PC-3 (cell line): Measurements from ENCODE around the gene CYB561D1. TPM values are rescaled to one million over a fixed set of nuclear protein-coding genes. Genes with fewer than 3 reads are reported as not detected.

Experiments
- ATAC-seq: fragments of 200-7000 bp; cut with Tn5 transposase; 2 replicates; pipeline ENCODE4 v1.9.1; 2020; ENCODE audit warnings: mild to moderate bottlenecking, moderate library complexity
- BruUV-seq: library from RNA; stranded (reverse); fragments of 400-500 nt; replicated peaks from 2 replicates; lab custom pipeline; 2021; lab: Mats Ljungman, UMichigan
- CTCF ChIA-PET: fragments of 300-600 bp; sonication (Branson Sonifier 250); formaldehyde crosslinking; loops from one replicate; lab custom pipeline; 2022; ENCODE audit warnings: antibody characterized with exemption; lab: Charles Lee
- POLR2A ChIA-PET: fragments of 300-600 bp; sonication (Branson Sonifier 250); formaldehyde crosslinking; loops from one replicate; lab custom pipeline; 2022; ENCODE audit warnings: antibody characterized with exemption; ENCODE audit not compliant: unreplicated experiment; lab: Charles Lee
- DNase-seq: peaks from one replicate; pipeline ENCODE4 v3.0.0-alpha.2; 2015
- H2AFZ ChIP-seq: fragments of 300-600 bp; sonication (generic); 2 replicates; pipeline ENCODE4 v1.6.0; 2016; ENCODE audit warnings: antibody characterized with exemption, low read length
- H3F3A ChIP-seq: fragments of 300-600 bp; sonication (generic); one replicate; pipeline ENCODE4 v1.6.0; 2017; ENCODE audit warnings: antibody characterized with exemption, low read length, control low read depth, mild to moderate bottlenecking; ENCODE audit not compliant: unreplicated experiment
- H3K27ac ChIP-seq: fragments of 300-600 bp; sonication (generic); 2 replicates; pipeline ENCODE4 v1.5.1; 2016; ENCODE audit warnings: mild to moderate bottlenecking, low read length
- H3K27me3 ChIP-seq: fragments of 300-600 bp; sonication (generic); 2 replicates; pipeline ENCODE4 v1.6.1; 2016; ENCODE audit warnings: low read length, mixed read lengths
- H3K36me3 ChIP-seq: fragments of 300-600 bp; sonication (generic); 2 replicates; pipeline ENCODE4 v1.6.1; 2016; ENCODE audit warnings: low read depth, mixed run types, low read length, mixed read lengths
- H3K4me1 ChIP-seq: fragments of 300-600 bp; sonication (generic); 2 replicates; pipeline ENCODE4 v1.5.1; 2016; ENCODE audit warnings: low read length; ENCODE audit not compliant: insufficient read depth
- H3K4me2 ChIP-seq: fragments of 300-600 bp; sonication (generic); 2 replicates; pipeline ENCODE4 v1.6.0; 2016; ENCODE audit warnings: low read length
- H3K4me3 ChIP-seq: fragments of 300-600 bp; sonication (generic); 2 replicates; pipeline ENCODE4 v1.5.1; 2016; ENCODE audit warnings: mild to moderate bottlenecking, low read length, mixed read lengths
- H3K79me2 ChIP-seq: fragments of 300-600 bp; sonication (generic); 2 replicates; pipeline ENCODE4 v1.6.1; 2017; ENCODE audit warnings: low read length, mixed read lengths
- H3K9ac ChIP-seq: fragments of 300-600 bp; sonication (generic); 2 replicates; pipeline ENCODE4 v1.6.0; 2016; ENCODE audit warnings: mild to moderate bottlenecking, low read length
- H3K9me2 ChIP-seq: fragments of 300-600 bp; sonication (generic); replicated peaks from 2 replicates; pipeline ENCODE4 v1.6.1; 2016; ENCODE audit warnings: mixed run types, low read length, mixed read lengths
- H3K9me3 ChIP-seq: fragments of 300-600 bp; sonication (generic); 2 replicates; pipeline ENCODE4 v1.6.1; 2016; ENCODE audit warnings: low read length, mixed read lengths
- H4K20me1 ChIP-seq: fragments of 300-600 bp; sonication (generic); 2 replicates; pipeline ENCODE4 v1.6.1; 2016; ENCODE audit warnings: low read length, mixed read lengths
- CTCF ChIP-seq: fragments of 300-600 bp; sonication (generic); conservative IDR thresholded peaks from 2 replicates; pipeline ENCODE4 v1.5.1; 2017; ENCODE audit warnings: antibody characterized with exemption, low read depth, mild to moderate bottlenecking, low read length
- EZH2 ChIP-seq: fragments of 300-600 bp; sonication (generic); IDR thresholded peaks from one replicate; pipeline ENCODE4 v1.6.1; 2017; ENCODE audit warnings: antibody characterized with exemption, mild to moderate bottlenecking, low read length; ENCODE audit not compliant: unreplicated experiment
- EZH2phosphoT487 ChIP-seq: fragments of 300-600 bp; sonication (generic); IDR thresholded peaks from 2 replicates; pipeline ENCODE4 v1.6.1; 2018; ENCODE audit warnings: mild to moderate bottlenecking, antibody characterized with exemption, low read length, borderline replicate concordance
- intact Hi-C: fragments of 100-400 bp; cut with micrococcal nuclease; formaldehyde crosslinking; loops from 2 replicates; pipeline ENCODE4 v1.9.0; 2023
- total RNA-seq: library from RNA; depleted of rRNA; stranded (reverse); fragments of >200 nt; gene quantifications from 2 replicates; pipeline ENCODE4 v1.2.3, GENCODE V29; 2014

The CYB561D1 gene
- total RNA-seq, 1 experiment from 2014 or later: 2.7 TPM

DNA sequence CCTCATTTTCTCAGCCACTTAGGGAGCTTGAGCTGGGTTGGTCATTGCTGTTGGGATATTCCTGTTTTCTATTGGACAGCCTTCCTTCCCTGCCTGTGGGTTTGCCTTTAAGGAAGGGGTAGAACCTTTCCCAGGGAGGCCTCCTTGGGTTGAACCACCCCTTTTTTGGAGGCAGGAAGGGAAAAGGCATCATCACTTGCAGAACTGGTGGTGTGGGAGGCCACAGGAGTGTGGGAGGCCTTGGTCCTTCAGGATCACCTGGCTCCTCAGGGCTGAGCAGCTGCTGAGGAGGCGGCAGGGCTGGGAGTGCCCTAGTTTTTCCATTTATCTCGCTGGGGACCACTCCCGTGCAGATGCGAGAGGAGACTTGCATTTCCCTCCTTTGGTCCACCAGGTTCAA is 667 bp upstream of the CYB561D1 start:
- intact Hi-C loops: no loop called here
- no TSS peak for BruUV-seq
- Histone ChIP-seq H3F3A (no peaks in the 10 kb centered on the region), H3K79me2 (peaks cover 15% of the 10 kb centered on the region), H3K4me1 (peaks cover 10% of the 10 kb centered on the region; the same call in 1 of the 2 replicates), H3K9me2 (no peaks in the 10 kb centered on the region), H3K9ac (no peak overlapping the region; the same call in 1 of the 2 replicates), H3K4me2 (peak overlapping the region; percentile 84; the same call in 1 of the 2 replicates), H4K20me1 (no peaks in the 10 kb centered on the region), H2AFZ (no peak overlapping the region), H3K27me3 (no peaks in the 10 kb centered on the region), H3K27ac (no peak overlapping the region), H3K9me3 (no peaks in the 10 kb centered on the region), H3K36me3 (no peaks in the 10 kb centered on the region; the same call in 1 of the 2 replicates), H3K4me3 (peak overlapping the region; percentile 80; the same call in 1 of the 2 replicates)
- POLR2A ChIA-PET: no interaction called here
- DNase-seq: no peak
- no peak for ATAC-seq
- no peak for TF ChIP-seq EZH2
- no peak for TF ChIP-seq CTCF
- TF ChIP-seq EZH2phosphoT487: no peak
- CTCF ChIA-PET: interaction anchor here (0.7 to 1.6 kb wide), 2 partner anchors 25 to 39 kb away, joined by 5 to 10 read pairs; no protein-coding TSS in a partner anchor

GRCh38 chr1:109495738-109496137 is 1.8 kb downstream of the CYB561D1 start:
- H3K4me3 ChIP-seq: no peak overlapping the region
- no TSS peak for BruUV-seq
- no peaks in the 10 kb centered on the region for H4K20me1 ChIP-seq
- ChIA-PET POLR2A (no interaction called here), CTCF (no interaction called here)
- no peaks in the 10 kb centered on the region; the same call in 1 of the 2 replicates for H3K36me3 ChIP-seq
- TF ChIP-seq EZH2phosphoT487 (no peak), EZH2 (no peak), CTCF (no peak)
- H3K9me2 ChIP-seq: no peaks in the 10 kb centered on the region
- no peaks in the 10 kb centered on the region for H3F3A ChIP-seq
- H3K4me2 ChIP-seq: no peak overlapping the region
- H3K79me2 ChIP-seq: peaks cover 18% of the 10 kb centered on the region
- no peak overlapping the region for H3K9ac ChIP-seq
- no peak overlapping the region for H2AFZ ChIP-seq
- ATAC-seq (no peak), DNase-seq (no peak)
- H3K27ac ChIP-seq: no peak overlapping the region
- H3K27me3 ChIP-seq: no peaks in the 10 kb centered on the region
- intact Hi-C loops: no loop called here
- H3K4me1 ChIP-seq: peaks cover 22% of the 10 kb centered on the region; the same call in 1 of the 2 replicates
- H3K9me3 ChIP-seq: no peaks in the 10 kb centered on the region

DNA sequence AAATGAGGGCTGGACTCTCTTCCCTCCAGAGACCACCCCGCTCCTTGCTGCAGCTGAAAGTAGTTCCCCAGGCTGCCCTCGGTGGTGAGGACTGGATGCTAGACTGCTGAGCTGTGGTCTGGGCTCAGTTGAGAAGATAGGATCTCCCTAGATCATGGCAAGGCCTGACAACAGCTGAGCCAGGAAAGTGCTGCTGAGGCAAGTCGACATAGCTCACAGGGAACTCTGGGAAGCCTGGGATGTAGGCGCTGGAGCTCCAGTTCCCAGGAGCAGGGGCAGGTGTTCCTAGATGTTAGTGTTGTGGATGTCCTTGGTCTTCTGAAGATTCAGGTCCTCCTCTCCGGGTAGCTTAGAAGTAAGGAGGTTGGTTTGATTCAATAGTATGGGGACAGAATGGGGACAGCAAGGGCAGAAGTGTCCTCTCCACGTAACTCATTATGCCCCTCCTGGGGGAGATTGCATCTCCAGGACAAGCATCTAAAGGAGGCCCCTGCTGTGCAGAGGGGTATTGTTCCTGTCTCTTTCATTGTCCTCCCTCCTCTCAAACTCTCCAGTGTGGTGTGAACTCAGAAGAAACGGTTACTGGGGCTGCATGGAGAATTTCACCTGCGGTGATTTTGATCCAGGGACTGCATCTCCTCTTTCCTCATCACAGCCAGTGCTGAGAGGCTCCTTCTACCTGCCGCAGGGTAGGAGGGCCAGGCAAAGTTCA is 3.7 kb downstream of the CYB561D1 start:
- H3K27ac ChIP-seq: no peak overlapping the region
- H3F3A ChIP-seq: no peaks in the 10 kb centered on the region
- ChIA-PET CTCF (interaction anchor here (1.4 kb wide), 1 partner anchor 35 kb away, joined by 5 read pairs; no protein-coding TSS in a partner anchor), POLR2A (no interaction called here)
- H4K20me1 ChIP-seq: no peaks in the 10 kb centered on the region
- H3K9ac ChIP-seq: no peak overlapping the region
- DNase-seq: no peak
- H3K4me3 ChIP-seq: no peak overlapping the region
- H3K9me2 ChIP-seq: no peaks in the 10 kb centered on the region
- no peaks in the 10 kb centered on the region; the same call in 1 of the 2 replicates for H3K36me3 ChIP-seq
- H3K79me2 ChIP-seq: peaks cover 18% of the 10 kb centered on the region
- H2AFZ ChIP-seq: no peak overlapping the region
- ATAC-seq: no peak
- H3K4me1 ChIP-seq: peaks cover 22% of the 10 kb centered on the region; the same call in 1 of the 2 replicates
- intact Hi-C loops: loop anchor here (1.0 kb wide), 1 partner anchor 35 kb away; no protein-coding TSS in a partner anchor
- BruUV-seq: no TSS peak
- no peaks in the 10 kb centered on the region for H3K27me3 ChIP-seq
- TF ChIP-seq CTCF: no peak
- no peak for TF ChIP-seq EZH2phosphoT487
- TF ChIP-seq EZH2: no peak
- no peaks in the 10 kb centered on the region for H3K9me3 ChIP-seq
- H3K4me2 ChIP-seq: no peak overlapping the region
